Esophagus muscularis mucosa (tissue), 4 donors: ENCODE measurements around the gene CMTM8.

ENCODE experiments used
- EP300 ChIP-seq: sonication (generic); formaldehyde crosslinking; IDR thresholded peaks from one replicate; pipeline ENCODE4 v1.6.1; 2017; ENCODE audit warnings: antibody characterized with exemption
- POLR2A ChIP-seq: fragments of 450-650 bp; IDR thresholded peaks from one replicate; pipeline ENCODE4 v1.6.1; 2017; ENCODE audit warnings: antibody characterized with exemption, moderate library complexity, mild to moderate bottlenecking, low read depth
- POLR2AphosphoS5 ChIP-seq, 2 donors: sonication (generic); formaldehyde crosslinking; IDR thresholded peaks; one replicate each; pipeline ENCODE4 v1.6.1; 2017; ENCODE audit warnings: antibody characterized with exemption in 2 of 2
- TF ChIP-seq, protein P1 (sequence below), 3 experiments: fragments of 200-600 bp in 2 of 3; fragments of 450-650 bp in 1 of 3; sonication (generic) in 2 of 3; IDR thresholded peaks; one replicate each; pipeline ENCODE4 v1.5.1; 2017 to 2019; ENCODE audit warnings: antibody characterized with exemption in 3 of 3, mild to moderate bottlenecking in 2 of 3, moderate library complexity in 1 of 3

DNA sequence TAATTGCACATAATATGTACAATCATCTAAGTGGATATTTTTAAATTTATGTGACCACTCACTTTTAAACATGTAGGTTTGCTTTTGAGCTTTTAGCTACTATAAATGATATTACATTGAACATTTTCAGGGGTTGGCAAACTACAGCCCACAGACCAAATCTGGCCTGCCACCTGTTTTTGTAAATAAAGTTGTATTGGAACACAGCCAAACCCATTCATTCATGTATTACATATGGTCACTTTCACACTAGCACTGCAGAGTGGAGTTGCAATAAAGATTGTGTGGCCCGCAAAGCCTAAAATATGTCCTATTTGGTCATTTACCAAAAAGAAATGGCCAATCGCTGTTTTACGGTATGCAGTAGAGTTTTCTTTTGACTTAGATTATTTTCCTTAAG, 174.4 kb downstream of the CMTM8 start:
- TF ChIP-seq, protein P1, sequence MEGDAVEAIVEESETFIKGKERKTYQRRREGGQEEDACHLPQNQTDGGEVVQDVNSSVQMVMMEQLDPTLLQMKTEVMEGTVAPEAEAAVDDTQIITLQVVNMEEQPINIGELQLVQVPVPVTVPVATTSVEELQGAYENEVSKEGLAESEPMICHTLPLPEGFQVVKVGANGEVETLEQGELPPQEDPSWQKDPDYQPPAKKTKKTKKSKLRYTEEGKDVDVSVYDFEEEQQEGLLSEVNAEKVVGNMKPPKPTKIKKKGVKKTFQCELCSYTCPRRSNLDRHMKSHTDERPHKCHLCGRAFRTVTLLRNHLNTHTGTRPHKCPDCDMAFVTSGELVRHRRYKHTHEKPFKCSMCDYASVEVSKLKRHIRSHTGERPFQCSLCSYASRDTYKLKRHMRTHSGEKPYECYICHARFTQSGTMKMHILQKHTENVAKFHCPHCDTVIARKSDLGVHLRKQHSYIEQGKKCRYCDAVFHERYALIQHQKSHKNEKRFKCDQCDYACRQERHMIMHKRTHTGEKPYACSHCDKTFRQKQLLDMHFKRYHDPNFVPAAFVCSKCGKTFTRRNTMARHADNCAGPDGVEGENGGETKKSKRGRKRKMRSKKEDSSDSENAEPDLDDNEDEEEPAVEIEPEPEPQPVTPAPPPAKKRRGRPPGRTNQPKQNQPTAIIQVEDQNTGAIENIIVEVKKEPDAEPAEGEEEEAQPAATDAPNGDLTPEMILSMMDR (IDR thresholded peaks at IDR 0.05): no peak
- TF ChIP-seq POLR2A (no peak), POLR2AphosphoS5 (IDR thresholded peaks at IDR 0.05) (no peak), EP300 (no peak)
